HG03354 (cell line): ENCODE data around the gene SLC15A1.
"Not testable (repeated sequence)": the region's sequence is repeated elsewhere in the genome, so short reads cannot be mapped to it uniquely, and the experiment has no call there.

Source experiments
- ATAC-seq: cut with Tn5 transposase; IDR thresholded peaks from one replicate; pipeline ENCODE4 v1.9.1; 2021; ENCODE audit warnings: mild to moderate bottlenecking; ENCODE audit not compliant: unreplicated experiment, poor library complexity, severe bottlenecking

The SLC15A1 gene

DNA sequence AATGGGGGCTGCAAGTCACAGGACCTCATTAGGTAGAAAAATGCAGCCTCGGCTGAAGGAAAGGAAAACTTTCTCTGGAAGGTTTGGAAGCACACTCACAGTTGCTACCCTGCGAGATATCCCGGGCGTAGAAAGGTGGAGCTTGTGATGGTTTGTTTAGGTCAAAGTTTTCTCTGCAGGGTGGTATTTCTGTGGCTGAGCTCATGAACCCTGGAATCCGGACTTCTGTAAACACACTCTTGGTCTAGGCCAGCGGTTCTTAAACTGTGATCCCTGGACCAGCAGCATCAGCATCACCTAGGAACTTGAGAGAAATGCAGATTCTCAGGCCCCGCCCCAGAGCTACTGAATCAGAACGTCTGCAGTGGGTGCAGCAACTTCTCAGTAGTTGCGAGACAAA is 3.3 kb upstream of the SLC15A1 start:
- ATAC-seq, result no peak

DNA sequence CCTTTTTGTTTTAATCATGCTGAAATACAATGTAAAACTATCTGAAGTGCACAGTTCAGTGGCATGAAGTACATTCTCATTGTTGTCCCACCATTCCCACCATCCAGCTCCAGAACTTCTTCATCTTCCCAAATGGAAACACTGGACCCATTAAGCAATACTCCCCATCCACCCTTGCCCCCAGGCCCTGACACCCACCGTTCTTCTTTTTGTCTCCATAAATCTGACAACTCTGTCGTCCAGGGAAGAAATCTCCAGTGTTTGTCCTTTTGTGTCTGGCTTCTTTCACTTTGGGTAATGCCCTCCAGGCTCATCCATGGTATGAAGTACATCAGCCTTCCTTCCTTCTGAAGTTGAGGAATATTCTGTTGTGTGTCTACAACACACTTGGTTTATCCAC is 2.6 kb upstream of the SLC15A1 start:
- ATAC-seq, result no peak

DNA sequence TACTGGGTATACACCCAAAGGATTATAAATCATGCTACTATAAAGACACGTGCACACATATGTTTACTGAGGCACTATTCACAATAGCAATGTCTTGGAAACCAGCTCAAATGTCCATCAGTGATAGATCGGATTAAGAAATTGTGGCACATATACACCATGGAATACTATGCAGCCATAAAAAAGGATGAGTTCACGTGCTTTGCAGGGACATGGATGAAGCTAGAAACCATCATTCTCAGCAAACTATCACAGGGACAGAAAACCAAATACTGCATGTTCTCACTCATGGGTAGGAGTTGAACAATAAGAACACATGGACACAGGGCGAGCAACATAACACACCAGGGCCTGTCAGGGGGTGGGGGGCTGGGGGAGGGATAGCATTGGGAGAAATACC is 2.0 kb upstream of the SLC15A1 start:
- ATAC-seq, result not testable (repeated sequence)

DNA sequence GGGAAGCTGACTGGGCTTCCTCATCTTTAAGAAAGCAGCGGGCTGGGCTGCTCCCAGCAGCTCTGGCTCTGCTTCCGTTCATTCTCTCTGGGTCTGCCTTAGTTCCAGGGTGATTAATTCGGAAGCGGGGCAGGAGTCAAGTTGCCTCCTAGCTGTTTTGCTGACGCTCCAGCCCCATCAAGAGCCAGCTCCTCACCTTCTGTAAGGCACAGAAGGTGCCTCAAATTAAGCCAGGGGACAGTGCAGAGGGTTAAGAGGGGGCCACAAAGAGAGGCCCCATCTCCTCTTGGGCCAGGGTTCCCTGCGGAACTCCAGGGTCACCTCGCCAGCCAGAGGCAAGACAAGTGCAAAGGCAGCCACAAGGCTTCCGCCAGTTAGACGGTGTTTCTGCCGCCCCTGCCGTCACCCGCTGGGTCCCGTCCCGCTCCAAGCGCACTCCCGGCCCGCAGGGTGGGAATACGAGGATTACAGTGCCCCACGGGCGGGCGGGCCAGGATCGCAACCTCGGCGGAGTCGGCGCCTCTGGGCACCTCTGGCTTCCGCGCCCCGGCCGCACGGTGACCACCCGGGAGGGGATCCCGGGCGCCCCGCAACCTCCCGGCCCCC is 508 bp downstream of the SLC15A1 start:
- no peak for ATAC-seq

DNA sequence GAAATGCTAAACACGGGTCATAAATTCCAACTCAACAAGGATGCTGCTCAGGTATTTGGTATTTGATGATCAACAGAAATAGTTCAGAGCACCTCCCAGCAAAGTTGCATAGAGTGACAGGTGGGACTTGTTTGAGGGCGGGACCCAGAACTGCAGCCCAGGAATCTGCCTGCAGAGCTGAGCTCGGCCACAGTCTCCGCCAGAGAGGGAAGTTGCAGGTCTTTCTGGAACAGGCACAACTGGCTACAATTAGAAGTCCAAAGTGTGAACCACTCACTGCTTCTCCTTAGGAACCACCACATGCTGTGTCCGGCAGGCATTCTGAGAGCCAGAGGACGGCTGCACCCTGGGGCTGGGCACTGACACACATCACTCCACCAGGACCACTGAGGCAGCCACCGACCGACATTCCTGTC is 1.1 kb downstream of the SLC15A1 start:
- ATAC-seq, result no peak

DNA sequence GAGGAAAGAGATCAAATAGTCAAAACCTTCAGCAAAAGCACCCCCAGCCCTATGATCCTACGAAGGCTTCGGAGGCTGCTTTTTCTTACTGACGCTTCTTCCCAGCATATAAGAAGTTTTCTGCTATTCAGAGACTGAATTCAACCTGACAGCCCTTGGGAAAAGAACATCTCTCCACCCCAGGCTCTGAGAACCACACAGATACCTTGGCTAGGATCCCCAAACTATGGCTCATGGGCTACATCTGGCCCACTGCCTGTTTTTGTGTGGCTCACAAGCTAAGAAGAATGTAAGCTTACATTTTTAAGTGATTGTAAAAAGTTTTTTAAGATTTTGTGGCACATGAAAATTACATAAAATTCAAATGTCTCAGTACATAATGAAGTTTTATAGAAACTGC is 3.0 kb downstream of the SLC15A1 start:
- ATAC-seq, result no peak

DNA sequence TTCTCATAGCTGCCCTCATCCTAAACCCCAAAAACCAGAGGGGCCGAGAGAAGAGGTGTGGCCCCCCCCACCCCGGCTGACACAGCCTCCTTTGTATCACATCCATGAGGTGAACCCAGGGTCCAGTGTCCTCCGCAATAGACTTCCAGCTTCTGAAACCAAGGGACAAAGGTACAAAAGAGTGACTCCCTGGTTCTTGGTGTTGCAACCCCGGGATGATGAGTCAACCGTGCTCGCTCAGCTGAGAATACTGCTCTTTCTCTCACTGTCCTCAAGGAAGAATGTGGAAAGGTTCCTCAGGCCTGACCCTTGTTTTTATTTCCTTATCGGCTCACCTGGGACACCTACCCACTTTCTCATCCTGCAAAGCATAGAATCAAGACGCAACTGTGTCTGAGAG is 5.5 kb downstream of the SLC15A1 start:
- no peak for ATAC-seq

DNA sequence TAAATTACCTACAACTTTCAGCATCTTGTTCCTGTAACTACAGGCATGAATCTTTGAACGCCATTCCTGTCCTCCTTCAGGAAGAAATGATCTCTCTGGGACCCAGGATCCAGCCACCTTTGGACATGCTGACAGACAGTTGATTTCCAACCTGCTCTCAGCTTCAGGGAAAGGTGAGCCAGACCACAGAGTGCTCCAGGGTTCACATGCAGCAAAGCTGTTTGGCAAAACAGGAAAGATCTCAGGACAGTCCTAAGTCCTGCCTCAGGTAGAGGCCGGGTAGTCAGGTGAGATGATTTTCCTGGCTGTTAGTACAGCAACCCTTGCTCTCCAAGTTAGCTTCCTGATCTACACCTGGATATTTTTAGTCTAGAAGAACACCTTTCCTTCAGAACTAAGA is 9.1 kb downstream of the SLC15A1 start:
- ATAC-seq, result no peak

DNA sequence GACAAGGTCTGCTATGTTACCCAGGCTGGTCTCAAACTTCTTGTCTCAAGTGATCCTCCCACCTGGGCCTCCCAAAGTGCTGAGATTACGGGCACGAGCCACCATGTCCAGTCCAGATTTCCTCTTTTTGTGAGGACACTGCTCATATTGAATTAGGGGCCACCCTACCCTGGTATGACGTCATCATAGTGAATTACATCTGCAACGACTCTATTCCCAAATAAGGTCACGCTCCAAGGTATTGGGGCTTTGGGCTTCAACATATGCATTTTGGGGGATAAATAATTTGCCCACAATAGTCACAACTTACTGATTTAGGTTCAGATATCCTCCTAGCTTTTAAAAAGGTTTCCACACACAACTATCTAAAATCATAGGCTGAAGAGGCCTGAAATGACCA is 9.5 kb downstream of the SLC15A1 start:
- no peak for ATAC-seq

DNA sequence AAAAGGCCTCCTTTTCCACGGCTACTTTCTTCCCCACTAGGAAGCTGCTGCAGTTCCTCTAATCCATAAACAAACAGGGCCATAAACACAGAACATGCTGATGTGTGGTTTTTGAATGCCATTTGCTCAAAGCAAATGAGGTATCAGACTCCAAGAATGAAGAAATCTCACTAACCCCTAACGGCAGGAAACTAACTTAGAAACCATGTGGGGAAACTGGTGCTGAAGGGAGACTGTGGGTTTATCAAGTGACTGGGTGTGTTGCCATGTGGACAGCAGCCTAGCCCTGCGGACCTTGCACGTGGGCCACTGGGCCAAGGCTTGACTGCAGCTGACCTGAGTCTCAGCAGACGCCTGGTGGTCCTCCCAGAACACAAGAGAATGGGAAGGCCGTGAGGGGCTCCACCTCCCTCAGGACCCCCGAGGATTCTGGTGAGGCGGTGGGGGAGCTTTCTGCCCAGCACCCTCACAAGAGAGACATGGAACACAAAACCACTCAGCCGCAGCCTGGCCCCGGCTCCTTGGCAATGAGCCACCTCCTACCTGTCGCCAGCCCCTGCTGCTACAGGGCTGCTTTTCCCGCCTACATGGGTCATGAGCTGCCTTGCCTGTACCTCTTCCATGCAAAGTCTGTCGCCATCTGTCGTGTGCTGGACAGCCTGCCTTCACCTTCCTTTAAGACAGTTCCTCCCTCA is 10.6 kb downstream of the SLC15A1 start:
- no peak for ATAC-seq

DNA sequence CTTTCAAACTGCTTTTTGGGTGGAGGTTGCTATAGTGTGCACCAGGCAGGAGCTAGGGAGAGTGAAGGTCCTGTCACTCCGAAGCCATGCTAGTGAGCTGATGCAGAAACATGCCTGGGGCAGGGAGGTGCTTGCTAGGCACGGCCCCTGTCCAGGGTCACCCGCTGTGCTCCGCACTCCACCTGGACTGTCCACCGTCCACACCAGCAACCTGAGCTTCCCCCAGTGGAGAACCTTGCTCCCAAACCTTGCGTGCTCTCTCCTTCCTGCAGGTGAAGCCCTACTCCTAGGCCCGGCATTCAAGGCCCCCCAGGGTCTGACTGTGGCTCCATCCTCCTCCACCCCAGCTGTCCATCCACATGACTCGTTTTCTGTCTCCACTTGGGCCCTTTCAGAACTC is 12.3 kb downstream of the SLC15A1 start:
- no peak for ATAC-seq

DNA sequence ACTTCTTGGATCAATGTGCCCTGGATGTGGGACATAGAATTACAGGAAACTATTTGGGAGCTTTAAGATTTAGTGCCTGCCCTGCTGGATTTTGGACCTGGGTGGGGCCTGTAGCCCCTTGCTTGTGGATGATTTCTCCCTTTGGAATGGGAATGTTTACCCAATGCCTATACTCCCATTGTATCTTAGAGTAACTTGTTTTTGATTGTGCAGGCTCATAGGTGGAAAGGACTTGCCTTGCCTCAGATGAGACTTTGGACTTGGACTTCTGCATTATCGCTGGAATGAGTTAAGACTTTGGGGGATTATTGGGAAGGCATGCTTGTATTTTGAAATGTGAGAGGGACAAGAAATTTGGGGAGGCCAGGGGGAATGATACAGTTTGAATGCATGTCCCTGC is 13.5 kb downstream of the SLC15A1 start:
- no peak for ATAC-seq

DNA sequence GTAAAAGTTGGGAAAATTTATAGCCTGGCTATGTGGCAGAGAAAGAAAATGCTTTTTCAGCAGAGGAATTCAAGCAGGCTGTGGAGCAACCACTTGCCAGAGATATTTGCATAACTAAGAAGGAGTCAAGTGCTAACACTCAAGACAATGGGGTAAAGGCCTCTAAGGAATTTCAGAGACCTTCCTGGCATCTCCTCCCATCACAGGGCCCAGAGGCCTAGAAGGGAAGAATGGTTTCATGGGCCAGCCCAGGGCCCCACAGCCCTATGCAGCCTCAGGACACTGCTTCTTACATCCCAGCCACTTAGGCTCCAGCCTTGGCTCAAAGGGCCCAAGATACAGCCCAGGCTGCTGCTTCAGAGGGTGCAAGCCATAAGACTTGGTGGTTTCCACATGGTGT is 14.3 kb downstream of the SLC15A1 start:
- ATAC-seq, result no peak

DNA sequence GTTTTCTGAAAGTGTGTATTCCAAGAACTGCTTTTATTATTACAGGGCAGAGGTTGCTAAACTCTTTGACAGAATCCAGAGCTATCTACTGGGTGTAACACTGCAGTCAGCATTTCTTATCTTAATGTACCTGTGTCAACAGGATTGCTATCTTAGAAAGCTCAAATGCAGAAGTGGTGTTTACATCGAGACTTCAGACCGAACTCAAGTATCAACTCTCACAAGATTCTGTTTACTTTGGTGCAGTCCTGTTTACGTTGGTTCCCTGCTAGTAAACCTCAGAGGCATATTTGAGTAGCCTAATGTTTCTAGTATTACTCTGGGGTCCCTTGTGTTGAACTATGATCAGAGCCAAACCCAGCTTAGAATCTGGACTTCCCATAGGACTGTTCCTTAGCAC is 20.5 kb downstream of the SLC15A1 start:
- no peak for ATAC-seq

DNA sequence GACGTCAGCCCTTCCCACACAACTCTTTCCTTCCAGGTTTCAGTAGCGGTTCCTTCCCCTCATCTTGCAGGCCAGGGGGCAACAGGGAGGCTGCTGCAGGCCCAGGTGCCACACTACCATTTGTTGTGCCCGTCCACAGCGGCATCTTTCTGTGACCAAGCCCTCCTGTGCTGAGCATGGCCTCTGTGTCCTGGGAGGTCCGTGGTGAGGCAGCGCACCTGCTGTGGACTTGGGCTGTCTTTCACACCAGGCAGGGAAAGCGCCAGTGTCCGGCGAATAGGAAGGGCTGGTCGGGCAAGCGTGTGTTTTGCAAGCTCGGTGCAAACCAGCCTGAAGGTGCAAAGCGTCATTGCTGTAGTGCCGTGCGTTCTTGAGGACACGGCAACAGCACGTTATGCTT is 21.4 kb downstream of the SLC15A1 start:
- ATAC-seq, result no peak

DNA sequence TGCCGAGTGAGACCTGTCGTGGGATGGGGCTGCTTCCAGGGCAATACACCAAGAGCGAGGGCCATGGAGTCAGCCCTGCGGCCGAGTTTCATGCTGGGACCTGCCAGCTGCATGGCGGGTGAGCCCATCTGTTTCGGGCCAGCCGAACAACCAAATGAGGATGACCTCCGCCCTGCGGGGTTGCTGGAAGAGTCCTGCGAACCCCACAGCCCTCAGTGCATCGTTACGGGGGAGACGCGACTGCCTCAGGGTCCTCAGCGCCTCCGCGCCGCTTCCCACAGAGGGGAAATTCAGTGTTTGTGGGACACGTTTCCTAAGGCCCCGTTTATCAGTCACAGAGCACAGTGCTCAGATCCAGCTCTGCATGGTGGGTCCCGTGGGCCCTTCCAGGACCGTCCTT is 22.0 kb downstream of the SLC15A1 start:
- no peak for ATAC-seq

DNA sequence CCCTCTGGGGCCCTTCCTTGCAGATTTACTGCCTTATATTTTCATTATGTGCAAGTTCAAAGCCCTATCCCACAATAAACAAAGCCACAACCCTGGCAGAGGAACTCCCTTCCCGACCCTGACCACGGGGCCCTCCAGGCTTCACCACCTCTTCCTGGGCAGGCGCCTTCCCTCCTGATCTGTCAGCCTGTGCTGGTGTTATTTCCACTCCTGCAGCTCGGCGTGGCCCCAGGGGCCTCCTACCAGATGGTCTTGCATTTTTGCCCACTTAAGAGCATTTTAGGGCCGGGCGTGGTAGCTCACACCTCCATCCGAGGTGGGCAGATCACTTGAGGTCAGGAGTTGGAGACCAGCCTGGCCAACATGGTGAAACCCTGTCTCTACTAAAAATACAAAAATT is 22.8 kb downstream of the SLC15A1 start:
- ATAC-seq, result no peak

DNA sequence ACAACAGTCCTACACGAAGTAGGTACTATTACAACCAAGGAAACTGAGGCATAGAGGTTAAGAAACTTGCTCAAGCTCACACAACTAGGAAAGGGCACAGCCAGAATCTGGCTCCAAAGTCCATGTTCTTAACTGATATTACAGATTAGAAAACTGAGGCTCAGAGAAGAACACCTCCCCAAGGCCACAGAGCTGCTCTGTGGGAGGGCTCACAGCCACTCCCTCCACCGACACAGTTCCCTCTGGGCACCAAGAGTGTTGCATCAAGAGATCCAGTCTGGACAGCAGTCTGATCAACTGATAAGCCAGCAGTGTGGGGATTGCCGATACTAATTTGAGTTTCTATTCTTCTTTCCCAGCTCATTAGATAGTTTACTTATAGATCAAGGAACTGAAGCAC is 29.5 kb downstream of the SLC15A1 start:
- ATAC-seq, result no peak

DNA sequence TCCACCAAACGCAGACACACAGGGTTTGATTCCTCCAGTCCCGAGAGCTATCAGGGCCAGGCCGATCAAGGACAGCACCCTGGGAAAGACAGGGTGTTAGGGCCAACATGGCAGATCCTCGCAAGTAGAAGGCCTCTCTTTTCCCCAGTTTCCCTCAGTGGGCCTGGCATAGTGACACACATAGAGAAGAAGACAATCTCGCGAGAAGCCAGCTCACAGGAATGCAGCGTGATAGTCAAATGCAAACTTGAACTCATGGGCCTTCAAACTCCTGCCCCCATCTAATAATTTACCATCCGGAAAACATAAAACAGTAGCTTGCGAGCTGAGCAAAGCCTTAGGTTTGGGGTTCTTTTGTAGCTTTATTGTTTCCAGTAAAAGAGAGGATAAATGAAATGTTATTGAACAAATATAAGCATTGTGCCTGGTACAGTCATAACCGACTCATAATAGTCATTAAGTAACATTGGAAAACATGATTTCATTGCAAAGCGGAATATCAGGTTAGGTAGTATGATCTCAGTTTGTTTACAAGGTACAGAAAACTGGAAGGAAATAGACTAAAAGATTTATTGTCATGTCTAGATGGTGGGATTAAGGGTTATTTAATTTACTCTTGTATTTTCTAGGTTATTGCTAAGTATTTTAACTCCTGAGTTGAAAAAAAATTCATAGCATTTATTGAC is 30.5 kb downstream of the SLC15A1 start:
- ATAC-seq, result no peak

DNA sequence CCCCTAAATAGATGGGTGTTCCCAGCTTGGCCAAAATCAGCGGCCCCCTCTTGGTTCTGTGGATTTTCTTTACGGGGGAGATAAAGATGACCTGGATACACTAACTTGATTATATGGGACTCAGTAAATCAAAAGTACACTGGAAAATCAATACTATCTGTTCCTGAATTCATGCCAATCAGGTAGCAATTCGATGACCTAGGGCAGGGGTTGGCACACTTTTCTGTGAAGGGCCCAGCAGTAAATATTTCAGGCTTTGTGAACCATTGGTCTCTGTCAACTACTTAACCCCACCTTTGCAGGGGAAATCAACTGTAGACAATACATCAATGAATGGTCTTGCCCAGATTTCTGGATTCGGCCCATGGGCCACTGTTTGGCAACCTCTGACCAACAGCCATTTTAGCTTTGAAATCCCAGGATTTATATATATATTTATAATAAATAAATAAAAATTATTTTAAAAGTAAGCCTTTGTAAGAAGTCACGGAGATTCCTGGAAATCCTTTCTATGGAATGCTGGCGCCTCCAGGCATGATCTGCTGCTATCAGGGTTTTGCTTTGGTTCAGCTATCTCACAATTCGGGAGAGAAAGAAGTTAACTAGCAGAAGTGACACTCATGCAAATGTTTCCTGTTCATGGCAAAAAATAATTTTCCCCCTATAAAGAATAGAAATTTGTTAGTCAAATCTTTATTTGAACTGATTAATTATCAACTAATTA is 32.8 kb downstream of the SLC15A1 start:
- ATAC-seq, result no peak

DNA sequence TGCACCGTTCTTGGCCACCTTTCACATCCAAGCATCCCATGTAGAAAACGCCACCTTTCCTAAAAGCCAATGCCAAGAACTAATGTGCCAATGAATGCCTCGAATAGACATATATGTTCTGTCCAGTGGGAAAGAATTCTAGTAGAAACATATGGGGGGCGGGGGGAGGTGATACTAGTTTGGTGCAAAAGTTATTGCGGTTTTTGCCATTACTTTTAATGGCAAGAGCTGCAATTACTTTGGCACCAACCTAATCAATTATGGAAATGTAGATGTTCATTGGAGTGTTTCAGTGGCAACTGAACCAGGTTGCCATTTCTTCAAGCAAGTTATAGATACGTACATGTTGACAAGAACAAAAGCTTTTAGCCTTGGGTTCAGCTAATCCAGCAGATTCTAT is 34.6 kb downstream of the SLC15A1 start:
- ATAC-seq, result no peak
